Uterus (tissue), 4 donors: ENCODE measurements around the gene POLE. TPM values are rescaled to one million over a fixed set of nuclear protein-coding genes. Genes with fewer than 3 reads are reported as not detected.

Experiments used
- DNase-seq, 2 donors: peaks; one replicate each; pipeline ENCODE4 v3.0.0-alpha.2; 2019 to 2020
- H3K27ac ChIP-seq, 2 donors: fragments of 200-600 bp; sonication (generic); 1 replicate in 1 of 2; 2 replicates in 1 of 2; pipeline ENCODE4 v1.5.1; 2016 to 2018
- H3K27me3 ChIP-seq, 2 donors: fragments of 200-600 bp; sonication (generic); one replicate each; pipeline ENCODE4 v1.5.1; 2018 to 2019; ENCODE audit warnings: control low read depth in 1 of 2
- H3K36me3 ChIP-seq, 2 donors: fragments of 200-600 bp; sonication (generic); one replicate each; pipeline ENCODE4 v1.5.1; 2019; ENCODE audit warnings: control low read depth in 1 of 2
- H3K4me1 ChIP-seq, 2 donors: fragments of 200-600 bp; sonication (generic); one replicate each; pipeline ENCODE4 v1.5.1; 2018 to 2019; ENCODE audit warnings: control low read depth in 1 of 2
- H3K4me3 ChIP-seq, 2 donors: fragments of 200-600 bp; sonication (generic); 1 replicate in 1 of 2; 2 replicates in 1 of 2; pipeline ENCODE4 v1.5.1; 2018 to 2019; ENCODE audit warnings: mild to moderate bottlenecking in 1 of 2
- H3K9me3 ChIP-seq, 2 donors: fragments of 200-600 bp; sonication (generic); one replicate each; pipeline ENCODE4 v1.5.1; 2019; ENCODE audit warnings: control low read depth in 1 of 2
- POLR2A ChIP-seq, 2 donors: fragments of 450-650 bp; IDR thresholded peaks; one replicate each; pipeline ENCODE4 v1.6.1; 2016; ENCODE audit warnings: antibody characterized with exemption in 2 of 2, mild to moderate bottlenecking in 1 of 2, moderate library complexity in 1 of 2
- intact Hi-C: fragments of 100-400 bp; cut with DNase I; formaldehyde crosslinking; loops from one replicate; pipeline ENCODE4 v1.15.1; 2023; ENCODE audit warnings: low total_unique reads
- total RNA-seq, 4 donors: library from RNA; depleted of rRNA in 3 of 4; stranded (reverse); fragments of >200 nt in 3 of 4; gene quantifications; one replicate each; pipeline versions ENCODE4 v1.1.0 to v1.2.4, GENCODE V29; 2014 to 2023
- TF ChIP-seq, protein P1 (sequence below), 4 experiments: fragments of 200-600 bp in 2 of 4; fragments of 450-650 bp in 2 of 4; sonication (generic) in 2 of 4; IDR thresholded peaks; one replicate each; pipeline ENCODE4 v1.5.1; 2016 to 2019; ENCODE audit warnings: antibody characterized with exemption in 4 of 4, mild to moderate bottlenecking in 2 of 4, moderate library complexity in 1 of 4
- donor health status: DM: yes; HTN: yes; CAD: no.

POLE gene
- total RNA-seq, 4 donors from 2014 or later: 7.7 to 71.3 (median 28.8) TPM

DNA sequence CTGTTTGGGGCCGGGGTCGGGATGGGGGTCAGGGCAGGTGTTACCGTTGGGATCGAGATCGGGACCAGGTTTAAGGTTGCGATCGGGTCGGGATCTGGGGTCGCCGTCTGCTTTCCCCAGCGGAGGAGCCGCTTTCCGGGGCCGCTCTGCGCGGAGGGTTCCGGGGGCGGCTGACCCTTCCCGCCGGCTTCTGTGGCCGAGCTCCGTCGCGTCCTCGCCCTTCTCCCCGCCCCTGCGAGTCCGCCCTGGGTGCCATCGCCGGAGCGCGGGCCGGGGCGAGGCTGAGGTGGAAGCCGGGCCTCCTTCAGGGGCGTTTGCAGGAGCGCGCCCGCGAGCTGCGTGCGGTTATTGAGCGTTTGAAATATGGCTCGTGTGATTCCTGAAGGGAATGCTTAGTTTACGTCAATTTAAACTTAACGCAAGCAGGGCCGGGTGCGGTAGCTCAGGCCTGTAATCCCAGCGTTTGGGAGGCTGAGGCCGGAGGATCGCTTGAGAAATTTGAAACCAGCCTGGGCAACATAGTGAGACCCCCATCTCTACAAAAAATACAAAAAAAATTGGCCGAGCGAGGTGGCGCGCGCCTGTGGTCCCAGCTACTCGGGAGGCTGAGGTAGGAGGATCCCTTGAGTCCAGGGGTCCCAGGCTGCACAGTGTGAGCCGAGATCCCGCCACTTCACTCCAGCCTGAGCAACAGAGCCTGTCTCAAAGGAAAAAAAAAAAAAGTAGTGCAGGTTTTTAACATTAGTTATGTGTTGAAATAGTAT lies 24.1 kb upstream of the POLE start:
- peak overlapping the region; percentile 42 to 91 for H3K4me3 ChIP-seq
- no peaks in the 10 kb centered on the region for H3K9me3 ChIP-seq
- intact Hi-C loops: no loop called here
- no peaks in the 10 kb centered on the region for H3K36me3 ChIP-seq
- no peak for TF ChIP-seq POLR2A (IDR thresholded peaks at IDR 0.05)
- TF ChIP-seq, protein P1, sequence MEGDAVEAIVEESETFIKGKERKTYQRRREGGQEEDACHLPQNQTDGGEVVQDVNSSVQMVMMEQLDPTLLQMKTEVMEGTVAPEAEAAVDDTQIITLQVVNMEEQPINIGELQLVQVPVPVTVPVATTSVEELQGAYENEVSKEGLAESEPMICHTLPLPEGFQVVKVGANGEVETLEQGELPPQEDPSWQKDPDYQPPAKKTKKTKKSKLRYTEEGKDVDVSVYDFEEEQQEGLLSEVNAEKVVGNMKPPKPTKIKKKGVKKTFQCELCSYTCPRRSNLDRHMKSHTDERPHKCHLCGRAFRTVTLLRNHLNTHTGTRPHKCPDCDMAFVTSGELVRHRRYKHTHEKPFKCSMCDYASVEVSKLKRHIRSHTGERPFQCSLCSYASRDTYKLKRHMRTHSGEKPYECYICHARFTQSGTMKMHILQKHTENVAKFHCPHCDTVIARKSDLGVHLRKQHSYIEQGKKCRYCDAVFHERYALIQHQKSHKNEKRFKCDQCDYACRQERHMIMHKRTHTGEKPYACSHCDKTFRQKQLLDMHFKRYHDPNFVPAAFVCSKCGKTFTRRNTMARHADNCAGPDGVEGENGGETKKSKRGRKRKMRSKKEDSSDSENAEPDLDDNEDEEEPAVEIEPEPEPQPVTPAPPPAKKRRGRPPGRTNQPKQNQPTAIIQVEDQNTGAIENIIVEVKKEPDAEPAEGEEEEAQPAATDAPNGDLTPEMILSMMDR (IDR thresholded peaks at IDR 0.05): no peak
- no peaks in the 10 kb centered on the region for H3K27me3 ChIP-seq
- no peaks in the 10 kb centered on the region for H3K4me1 ChIP-seq
- H3K27ac ChIP-seq: peak overlapping the region in 1 of 2 donors; percentile 55
- DNase-seq: no peak

- peak; percentile 56 to 61 for TF ChIP-seq POLR2A (IDR thresholded peaks at IDR 0.05)
- TF ChIP-seq, protein P1 (IDR thresholded peaks at IDR 0.05): peak in 1 of 4 experiments; percentile 17
- intact Hi-C loops: no loop called here
- Histone ChIP-seq H3K36me3 (no peaks in the 10 kb centered on the region), H3K27me3 (no peaks in the 10 kb centered on the region), H3K4me1 (no peaks in the 10 kb centered on the region), H3K27ac (peak within 1 kb of the TSS; percentile 55 to 67), H3K9me3 (no peaks in the 10 kb centered on the region), H3K4me3 (peak within 1 kb of the TSS; percentile 42 to 91)
- peak; percentile 54 to 79 for DNase-seq
These were observed 23.4 kb upstream of the POLE start, which contains the start of gene PGAM5 for GRCh38 chr12:132710405-132711079. Gene PGAM5, plus strand, starts transcription at chr12:132710842. Its CDS starts 35 bp downstream, at chr12:132710877.

- intact Hi-C loops: no loop called here
- Histone ChIP-seq H3K27me3 (no peaks in the 10 kb centered on the region), H3K9me3 (no peaks in the 10 kb centered on the region), H3K36me3 (no peaks in the 10 kb centered on the region), H3K27ac (peak overlapping the region; percentile 55 to 67), H3K4me3 (peak overlapping the region; percentile 42 to 91), H3K4me1 (no peaks in the 10 kb centered on the region)
- TF ChIP-seq, protein P1 (IDR thresholded peaks at IDR 0.05): no peak
- no peak for TF ChIP-seq POLR2A (IDR thresholded peaks at IDR 0.05)
- no peak for DNase-seq
These were observed 22.9 kb upstream of the POLE start for GRCh38 chr12:132710043-132710404.

- H3K36me3 ChIP-seq: no peaks in the 10 kb centered on the region
- intact Hi-C loops: no loop called here
- no peak overlapping the region for H3K27ac ChIP-seq
- no peak for TF ChIP-seq POLR2A (IDR thresholded peaks at IDR 0.05)
- TF ChIP-seq, protein P1 (IDR thresholded peaks at IDR 0.05): no peak
- no peaks in the 10 kb centered on the region for H3K27me3 ChIP-seq
- no peak overlapping the region for H3K4me3 ChIP-seq
- no peaks in the 10 kb centered on the region for H3K9me3 ChIP-seq
- DNase-seq: no peak
- no peaks in the 10 kb centered on the region for H3K4me1 ChIP-seq
These were observed 21.0 kb upstream of the POLE start for GRCh38 chr12:132708150-132708549.

- Histone ChIP-seq H3K27ac (no peak overlapping the region), H3K9me3 (no peaks in the 10 kb centered on the region), H3K36me3 (no peaks in the 10 kb centered on the region), H3K27me3 (no peaks in the 10 kb centered on the region), H3K4me1 (no peaks in the 10 kb centered on the region), H3K4me3 (no peak overlapping the region)
- no peak for TF ChIP-seq POLR2A (IDR thresholded peaks at IDR 0.05)
- TF ChIP-seq, protein P1 (IDR thresholded peaks at IDR 0.05): no peak
- intact Hi-C loops: no loop called here
- no peak for DNase-seq
These were observed 20.1 kb upstream of the POLE start for GRCh38 chr12:132707241-132707640.
